Measurements from ENCODE around the gene BHLHE23.

The BHLHE23 gene

GRCh38 chr20:63006540-63007359 lies at the start of gene BHLHE23:
TSS of gene BHLHE23 (minus strand) at chr20:63006964. CDS start at chr20:63006774, 190 bp downstream.
- no peak for DNase-seq (ENCODE audit: low spot score)

- no peak for DNase-seq (ENCODE audit: low spot score)
Observed at GRCh38 chr20:63055575-63056235, 48.9 kb upstream of the BHLHE23 start.

GRCh38 chr20:63054681-63055240 lies 48.0 kb upstream of the BHLHE23 start:
- no peak for DNase-seq (ENCODE audit: low spot score)

GRCh38 chr20:63054103-63054474 lies 47.3 kb upstream of the BHLHE23 start:
- no peak for DNase-seq (ENCODE audit: low spot score)

GRCh38 chr20:63053432-63054102 lies 46.8 kb upstream of the BHLHE23 start:
- DNase-seq (ENCODE audit: low spot score): no peak

- no peak for DNase-seq (ENCODE audit: low spot score)
Observed at GRCh38 chr20:63052571-63053431, 46.0 kb upstream of the BHLHE23 start.

- no peak for DNase-seq (ENCODE audit: low spot score)
Observed at GRCh38 chr20:63051911-63052310, 45.1 kb upstream of the BHLHE23 start.

GRCh38 chr20:63051186-63051860 lies 44.6 kb upstream of the BHLHE23 start:
- no peak for DNase-seq (ENCODE audit: low spot score)

- DNase-seq (ENCODE audit: low spot score): no peak
Observed at GRCh38 chr20:63050406-63050805, 43.6 kb upstream of the BHLHE23 start.

- no peak for DNase-seq (ENCODE audit: low spot score)
Observed at GRCh38 chr20:63049561-63050221, 42.9 kb upstream of the BHLHE23 start.

- DNase-seq (ENCODE audit: low spot score): no peak
Observed at GRCh38 chr20:63049191-63049518, 42.4 kb upstream of the BHLHE23 start.

GRCh38 chr20:63048516-63049190 lies 41.9 kb upstream of the BHLHE23 start:
- no peak for DNase-seq (ENCODE audit: low spot score)

GRCh38 chr20:63047946-63048345 lies 41.2 kb upstream of the BHLHE23 start:
- no peak for DNase-seq (ENCODE audit: low spot score)

- no peak for DNase-seq (ENCODE audit: low spot score)
Observed at GRCh38 chr20:63047267-63047666, 40.5 kb upstream of the BHLHE23 start.

GRCh38 chr20:63046841-63047240 lies 40.1 kb upstream of the BHLHE23 start:
- no peak for DNase-seq (ENCODE audit: low spot score)

- DNase-seq (ENCODE audit: low spot score): no peak
Observed at GRCh38 chr20:63045991-63046390, 39.2 kb upstream of the BHLHE23 start.

GRCh38 chr20:63045401-63045800 lies 38.6 kb upstream of the BHLHE23 start:
- no peak for DNase-seq (ENCODE audit: low spot score)

GRCh38 chr20:63044605-63045004 lies 37.8 kb upstream of the BHLHE23 start:
- DNase-seq (ENCODE audit: low spot score): no peak

- DNase-seq (ENCODE audit: low spot score): no peak
Observed at GRCh38 chr20:63044204-63044600, 37.4 kb upstream of the BHLHE23 start.

Data from hematopoietic multipotent progenitor cell treated with erythropoietin and hydrocortisone succinate and interleukin-3 and kit ligand, for 15 days (in vitro differentiated cells).